ENCODE results near the gene SNRNP25. TPM values are rescaled to one million over a fixed set of nuclear protein-coding genes. Genes with fewer than 3 reads are reported as not detected.

Gene SNRNP25
- total RNA-seq, 1 donor from 2014 or later = 30.6 TPM

GRCh38 chr16:101586-101985 lies 48.0 kb downstream of the SNRNP25 start:
- no peaks in the 10 kb centered on the region for H3K9me3 Mint-ChIP-seq (ENCODE audit: unreplicated experiment)
- no peak for TF ChIP-seq CTCF (IDR thresholded peaks at IDR 0.05; ENCODE audit: unreplicated experiment)
- peaks cover 21% of the 10 kb centered on the region for H3K36me3 Mint-ChIP-seq (ENCODE audit: low read depth, unreplicated experiment)
- no peaks in the 10 kb centered on the region for H3K4me1 Mint-ChIP-seq (ENCODE audit: unreplicated experiment)
- peaks cover 4% of the 10 kb centered on the region for H3K27me3 Mint-ChIP-seq (ENCODE audit: unreplicated experiment)
- no peak overlapping the region for H3K27ac Mint-ChIP-seq (ENCODE audit: unreplicated experiment)
- DNase-seq (ENCODE audit: low spot score) = no peak
- H3K4me3 Mint-ChIP-seq (ENCODE audit: unreplicated experiment) = no peak overlapping the region

- Mint-ChIP-seq H3K4me1 (ENCODE audit: unreplicated experiment) (no peaks in the 10 kb centered on the region), H3K9me3 (ENCODE audit: unreplicated experiment) (no peaks in the 10 kb centered on the region), H3K27ac (ENCODE audit: unreplicated experiment) (no peak overlapping the region), H3K27me3 (ENCODE audit: unreplicated experiment) (peaks cover 2% of the 10 kb centered on the region), H3K4me3 (ENCODE audit: unreplicated experiment) (no peak overlapping the region), H3K36me3 (ENCODE audit: low read depth, unreplicated experiment) (peaks cover 21% of the 10 kb centered on the region)
- TF ChIP-seq CTCF (IDR thresholded peaks at IDR 0.05; ENCODE audit: unreplicated experiment) = no peak
- DNase-seq (ENCODE audit: low spot score) = no peak
Observed at GRCh38 chr16:102060-102855, 48.6 kb downstream of the SNRNP25 start.

- no peaks in the 10 kb centered on the region for H3K4me1 Mint-ChIP-seq (ENCODE audit: unreplicated experiment)
- no peak for DNase-seq (ENCODE audit: low spot score)
- H3K36me3 Mint-ChIP-seq (ENCODE audit: low read depth, unreplicated experiment) = peaks cover 24% of the 10 kb centered on the region
- H3K27me3 Mint-ChIP-seq (ENCODE audit: unreplicated experiment) = peaks cover 2% of the 10 kb centered on the region
- no peak for TF ChIP-seq CTCF (IDR thresholded peaks at IDR 0.05; ENCODE audit: unreplicated experiment)
- no peak overlapping the region for H3K27ac Mint-ChIP-seq (ENCODE audit: unreplicated experiment)
- H3K4me3 Mint-ChIP-seq (ENCODE audit: unreplicated experiment) = no peak overlapping the region
- no peaks in the 10 kb centered on the region for H3K9me3 Mint-ChIP-seq (ENCODE audit: unreplicated experiment)
Observed at GRCh38 chr16:104355-104754, 50.7 kb downstream of the SNRNP25 start.

- Mint-ChIP-seq H3K27ac (ENCODE audit: unreplicated experiment) (no peak overlapping the region), H3K4me3 (ENCODE audit: unreplicated experiment) (no peak overlapping the region), H3K9me3 (ENCODE audit: unreplicated experiment) (no peaks in the 10 kb centered on the region), H3K4me1 (ENCODE audit: unreplicated experiment) (no peaks in the 10 kb centered on the region), H3K36me3 (ENCODE audit: low read depth, unreplicated experiment) (peaks cover 28% of the 10 kb centered on the region), H3K27me3 (ENCODE audit: unreplicated experiment) (peaks cover 2% of the 10 kb centered on the region)
- DNase-seq (ENCODE audit: low spot score) = no peak
- TF ChIP-seq CTCF (IDR thresholded peaks at IDR 0.05; ENCODE audit: unreplicated experiment) = no peak
Observed at GRCh38 chr16:104928-105327, 51.3 kb downstream of the SNRNP25 start.

- peaks cover 2% of the 10 kb centered on the region for H3K27me3 Mint-ChIP-seq (ENCODE audit: unreplicated experiment)
- no peaks in the 10 kb centered on the region for H3K9me3 Mint-ChIP-seq (ENCODE audit: unreplicated experiment)
- no peak for DNase-seq (ENCODE audit: low spot score)
- no peak overlapping the region for H3K4me3 Mint-ChIP-seq (ENCODE audit: unreplicated experiment)
- H3K27ac Mint-ChIP-seq (ENCODE audit: unreplicated experiment) = no peak overlapping the region
- H3K4me1 Mint-ChIP-seq (ENCODE audit: unreplicated experiment) = no peaks in the 10 kb centered on the region
- peaks cover 26% of the 10 kb centered on the region for H3K36me3 Mint-ChIP-seq (ENCODE audit: low read depth, unreplicated experiment)
- TF ChIP-seq CTCF (IDR thresholded peaks at IDR 0.05; ENCODE audit: unreplicated experiment) = no peak
Observed at GRCh38 chr16:105521-105920, 51.9 kb downstream of the SNRNP25 start.
